ENCODE results near the gene MYPOP.
A peak's percentile ranks its signal among the peaks of the same experiment; 100 is the strongest.

Gene MYPOP

GRCh38 chr19:45882652-45883585, 19.5 kb downstream of the MYPOP start (continued):
- TF ChIP-seq CTCF (tag by site-specific recombination; IDR thresholded peaks at IDR 0.05) (peak; percentile 95), ZNF768 (tag by site-specific recombination; IDR thresholded peaks at IDR 0.05) (peak; percentile 62; the same call in 1 of the 2 replicates), ZNF155 (tag by site-specific recombination; IDR thresholded peaks at IDR 0.05) (no peak), ZNF426 (tag by site-specific recombination; IDR thresholded peaks at IDR 0.05) (no peak), ZFP69B (tag by site-specific recombination; IDR thresholded peaks at IDR 0.05) (peak; percentile 34; the same call in 1 of the 2 replicates), ZNF10 (tag by site-specific recombination; IDR thresholded peaks at IDR 0.05) (peak; percentile 97), ZNF416 (tag by site-specific recombination; IDR thresholded peaks at IDR 0.05) (no peak), KLF9 (tag by site-specific recombination; IDR thresholded peaks at IDR 0.05; ENCODE audit: low read depth) (no peak), ZBTB10 (tag by site-specific recombination; IDR thresholded peaks at IDR 0.05) (peak; percentile 28; the same call in 1 of the 2 replicates), BCL11B (tag by site-specific recombination; IDR thresholded peaks at IDR 0.05; ENCODE audit: low read depth) (peak; percentile 52; the same call in 1 of the 2 replicates), ZNF621 (tag by site-specific recombination; IDR thresholded peaks at IDR 0.05) (no peak), GLIS1 (tag by site-specific recombination; IDR thresholded peaks at IDR 0.05) (no peak), ZNF692 (tag by site-specific recombination; IDR thresholded peaks at IDR 0.05) (peak; percentile 56), ZNF404 (tag by site-specific recombination; IDR thresholded peaks at IDR 0.05) (no peak), ZBTB21 (tag by site-specific recombination; IDR thresholded peaks at IDR 0.05) (no peak), ZEB2 (tag by site-specific recombination; IDR thresholded peaks at IDR 0.05) (0 out of 2 replicates have a peak, but pooled peaks have one; percentile 36), ZNF514 (tag by site-specific recombination; IDR thresholded peaks at IDR 0.05) (no peak), ZNF626 (tag by site-specific recombination; IDR thresholded peaks at IDR 0.05) (no peak), PRDM1 (tag by site-specific recombination; IDR thresholded peaks at IDR 0.05) (no peak), ZNF747 (tag by site-specific recombination; IDR thresholded peaks at IDR 0.05) (no peak), SCRT2 (tag by site-specific recombination; IDR thresholded peaks at IDR 0.05) (peak; percentile 100), ZNF391 (tag by site-specific recombination; IDR thresholded peaks at IDR 0.05; ENCODE audit: borderline replicate concordance, low read depth) (no peak; the same call in 1 of the 2 replicates), ZNF362 (tag by site-specific recombination; IDR thresholded peaks at IDR 0.05) (0 out of 2 replicates have a peak, but pooled peaks have one; percentile 50), ZNF157 (tag by site-specific recombination; IDR thresholded peaks at IDR 0.05) (no peak), ZNF202 (tag by site-specific recombination; IDR thresholded peaks at IDR 0.05; ENCODE audit: borderline replicate concordance) (no peak), ZNF280D (tag by site-specific recombination; IDR thresholded peaks at IDR 0.05) (0 out of 2 replicates have a peak, but pooled peaks have one; percentile 71), ZNF561 (tag by site-specific recombination; IDR thresholded peaks at IDR 0.05; ENCODE audit: borderline replicate concordance) (peak; percentile 61; the same call in 1 of the 2 replicates), ZSCAN30 (tag by site-specific recombination; IDR thresholded peaks at IDR 0.05) (peak; percentile 86), ZNF184 (tag by site-specific recombination; IDR thresholded peaks at IDR 0.05) (no peak)
